B cell (primary cell): ENCODE results near the gene PMPCA. TPM values are rescaled to one million over a fixed set of nuclear protein-coding genes. Genes with fewer than 3 reads are reported as not detected.
A peak's percentile ranks its signal among the peaks of the same experiment; 100 is the strongest.

Experiments
- ATAC-seq: fragments of 200-7000 bp; cut with Tn5 transposase; one replicate; pipeline ENCODE4 v1.10.0; 2021; ENCODE audit warnings: low read depth, mild to moderate bottlenecking, moderate number of reproducible peaks, moderate library complexity
- CTCF ChIA-PET: fragments of 350-600 bp; sonication (Branson Sonifier 250); formaldehyde crosslinking; loops from one replicate; lab custom pipeline; 2021; ENCODE audit warnings: antibody characterized with exemption, inconsistent platforms; lab: Charles Lee
- POLR2A ChIA-PET: fragments of 350-600 bp; sonication (Branson Sonifier 250); formaldehyde crosslinking; loops from one replicate; lab custom pipeline; 2021; ENCODE audit warnings: antibody characterized with exemption; lab: Charles Lee
- DNase-seq: peaks from one replicate; pipeline ENCODE4 v3.0.0; 2013
- H2AFZ ChIP-seq: 2 replicates; pipeline ENCODE4 v1.6.1; 2012; ENCODE audit warnings: mild to moderate bottlenecking, low read depth, low read length; ENCODE audit not compliant: insufficient read depth, poor library complexity, severe bottlenecking
- H3K27ac ChIP-seq, 2 donors: 1 replicate in 1 of 2; 2 replicates in 1 of 2; pipeline ENCODE4 v1.5.1; 2012 to 2013; ENCODE audit warnings: low read length in 2 of 2, mild to moderate bottlenecking in 2 of 2, moderate library complexity in 1 of 2
- H3K27me3 ChIP-seq, 4 experiments: fragments of 200-600 bp in 1 of 4; sonication (generic) in 1 of 4; replicated peaks in 1 of 4; 1 replicate in 2 of 4; 2 replicates in 2 of 4; pipeline versions ENCODE4 v1.6.1 to v1.7.0; 2013 to 2016; ENCODE audit warnings: low read length in 3 of 4, mild to moderate bottlenecking in 2 of 4, mixed read lengths in 1 of 4, moderate library complexity in 1 of 4; ENCODE audit not compliant: insufficient read depth in 4 of 4, control insufficient read depth in 3 of 4; ENCODE audit errors: control extremely low read depth in 1 of 4
- H3K36me3 ChIP-seq, 2 experiments: replicated peaks in 1 of 2; 1 replicate in 1 of 2; 2 replicates in 1 of 2; pipeline versions ENCODE4 v1.6.1 to v1.7.1; 2013; ENCODE audit warnings: low read length in 1 of 2; ENCODE audit not compliant: insufficient read depth in 2 of 2, control insufficient read depth in 1 of 2; ENCODE audit errors: control extremely low read depth in 1 of 2, extremely low read depth in 1 of 2
- H3K4me1 ChIP-seq, 2 donors: fragments of 200-600 bp in 1 of 2; sonication (generic) in 1 of 2; 1 replicate in 1 of 2; 2 replicates in 1 of 2; pipeline versions ENCODE4 v1.5.1 to v1.6.1; 2013 to 2017; ENCODE audit warnings: low read length in 2 of 2; ENCODE audit not compliant: control insufficient read depth in 2 of 2, insufficient read depth in 2 of 2
- H3K4me2 ChIP-seq: replicated peaks from 2 replicates; pipeline ENCODE3; 2012; ENCODE audit warnings: mild to moderate bottlenecking, low read depth, low read length; ENCODE audit not compliant: poor library complexity, severe bottlenecking
- H3K4me3 ChIP-seq, 5 experiments: fragments of 200-600 bp in 1 of 5; sonication (generic) in 1 of 5; 1 replicate in 3 of 5; 2 replicates in 2 of 5; pipeline versions ENCODE4 v1.5.1 to v1.7.0; 2011 to 2016; ENCODE audit warnings: low read length in 4 of 5, mild to moderate bottlenecking in 4 of 5, low read depth in 2 of 5, control low read depth in 1 of 5, moderate library complexity in 1 of 5; ENCODE audit not compliant: insufficient read depth in 1 of 5; ENCODE audit errors: control extremely low read depth in 1 of 5, extremely low read depth in 1 of 5
- H3K79me2 ChIP-seq: fragments of 200-600 bp; sonication (generic); one replicate; pipeline ENCODE4 v1.6.0; 2016; ENCODE audit warnings: low read length; ENCODE audit not compliant: control insufficient read depth, insufficient read depth
- H3K9ac ChIP-seq: fragments of 200-600 bp; sonication (generic); 2 replicates; pipeline ENCODE4 v1.6.1; 2017; ENCODE audit warnings: mild to moderate bottlenecking, low read length, moderate library complexity
- H3K9me3 ChIP-seq, 3 donors: one replicate each; pipeline versions ENCODE4 v1.6.1 to v1.7.1; 2013; ENCODE audit warnings: low read length in 2 of 3; ENCODE audit not compliant: control insufficient read depth in 2 of 3, insufficient read depth in 1 of 3; ENCODE audit errors: control extremely low read depth in 1 of 3
- H4K20me1 ChIP-seq: 2 replicates; pipeline ENCODE4 v1.6.0; 2012; ENCODE audit warnings: mild to moderate bottlenecking, low read length; ENCODE audit not compliant: insufficient read depth, control insufficient read depth, poor library complexity, severe bottlenecking
- H3K27ac Mint-ChIP-seq: one replicate; pipeline ENCODE4 v1.8.0; 2021; ENCODE audit warnings: mixed read lengths
- H3K27me3 Mint-ChIP-seq: one replicate; pipeline ENCODE4 v1.8.0; 2021; ENCODE audit warnings: mixed read lengths
- H3K4me1 Mint-ChIP-seq: one replicate; pipeline ENCODE4 v1.8.0; 2021; ENCODE audit warnings: mixed read lengths
- H3K4me3 Mint-ChIP-seq: one replicate; pipeline ENCODE4 v1.8.0; 2021; ENCODE audit warnings: mixed read lengths
- H3K9me3 Mint-ChIP-seq: one replicate; pipeline ENCODE4 v1.8.0; 2022; ENCODE audit warnings: mixed read lengths; ENCODE audit not compliant: insufficient read depth
- CTCF ChIP-seq: fragments of 200-600 bp; IDR thresholded peaks from one replicate; pipeline ENCODE4 v1.8.0; 2022; ENCODE audit warnings: antibody characterized with exemption, mild to moderate bottlenecking
- EZH2 ChIP-seq: IDR thresholded peaks from 2 replicates; pipeline ENCODE4 v1.6.1; 2012; ENCODE audit warnings: borderline replicate concordance, low read depth, mild to moderate bottlenecking, moderate library complexity, low read length; ENCODE audit not compliant: insufficient read depth, poor library complexity, severe bottlenecking
- WGBS: methylation state at CpG from one replicate; pipeline ENCODE4 v1.1.5; 2013; ENCODE audit warnings: missing lambda C conversion rate; ENCODE audit not compliant: insufficient coverage; 5-methylcytosine and 5-hydroxymethylcytosine counted together
- intact Hi-C: fragments of 100-400 bp; cut with micrococcal nuclease; formaldehyde crosslinking; loops from one replicate; pipeline ENCODE4 v1.10.0; 2022
- polyA plus RNA-seq: library from polyadenylated mRNA; depleted of rRNA; stranded (reverse); fragments of >200 nt; gene quantifications from 2 replicates; pipeline ENCODE4 v1.2.3, GENCODE V29; 2012
- total RNA-seq, 2 donors: library from RNA; stranded (reverse); fragments of 120-200 nt in 1 of 2; gene quantifications; 1 replicate in 1 of 2; 2 replicates in 1 of 2; pipeline versions ENCODE4 v1.2.3 to v1.2.4, GENCODE V29; 2013 to 2022

PMPCA gene
- total and polyA plus RNA-seq, 2 donors (not counting 1 experiment from before 2014, with no cell fraction given), result 64.4 to 72.2 TPM

GRCh38 chr9:136362450-136362784, 48.0 kb upstream of the PMPCA start:
- H3K4me3 ChIP-seq, result no peak overlapping the region
- CTCF ChIA-PET, result interaction anchor here (0.9 to 2.9 kb wide), 8 partner anchors 34 to 229 kb away, joined by 3 to 21 read pairs (median 6); partner anchors contain the start of gene INPP5E
- intact Hi-C loops, result loop anchor here (5.0 kb wide), 1 partner anchor 455 kb away; the partner anchor contains the start of gene CAMSAP1

More at GRCh38 chr9:136362450-136362784, 48.0 kb upstream of the PMPCA start:
- Histone ChIP-seq H4K20me1 (peaks cover 19% of the 10 kb centered on the region), H2AFZ (no peak overlapping the region), H3K36me3 (peaks cover 0 to 13% of the 10 kb centered on the region in 2 experiments), H3K4me2 (no peak overlapping the region), H3K4me1 (peaks cover 5 to 10% of the 10 kb centered on the region in 2 donors), H3K79me2 (no peaks in the 10 kb centered on the region), H3K9me3 (peaks cover 0 to 10% (median 0%) of the 10 kb centered on the region in 3 donors), H3K9ac (no peak overlapping the region), H3K27me3 (no peaks in the 10 kb centered on the region), H3K27ac (no peak overlapping the region)
- no peak for ATAC-seq
- peaks cover 10% of the 10 kb centered on the region for H3K4me1 Mint-ChIP-seq
- DNase-seq, result no peak
- WGBS, result 98% methylated on average over 5 of the region's 6 CpGs
- H3K4me3 Mint-ChIP-seq, result peak overlapping the region; percentile 89
- no peak overlapping the region for H3K27ac Mint-ChIP-seq
- TF ChIP-seq EZH2 (no peak), CTCF (no peak)
- no peaks in the 10 kb centered on the region for H3K9me3 Mint-ChIP-seq
- POLR2A ChIA-PET, result interaction anchor here (0.6 to 1.3 kb wide), 6 partner anchors 42 to 885 kb away, joined by 3 to 5 read pairs (median 4); partner anchors contain the start of genes ENTR1 and PMPCA
- H3K27me3 Mint-ChIP-seq, result no peaks in the 10 kb centered on the region
